ENCODE data around the gene NPY5R.

DNA sequence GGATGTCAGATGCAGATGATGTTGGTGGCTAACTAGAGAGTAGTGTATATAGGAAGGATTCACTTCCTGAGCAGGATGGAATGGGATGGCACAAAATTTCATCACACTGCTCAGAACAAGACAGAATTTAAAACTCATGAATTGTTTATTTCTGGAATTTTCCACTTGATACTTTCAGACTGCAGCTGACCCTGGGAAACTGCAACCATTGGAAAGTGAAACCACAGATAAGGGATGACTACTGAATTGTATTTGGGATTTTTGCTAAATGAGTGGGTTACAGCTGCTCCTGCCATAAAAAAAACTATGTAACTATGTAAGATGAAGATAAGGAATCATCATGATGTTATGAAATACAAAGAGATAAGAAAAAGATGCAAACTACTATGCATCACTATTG is 51.4 kb downstream of the NPY5R start:
- TF ChIP-seq, protein P1, sequence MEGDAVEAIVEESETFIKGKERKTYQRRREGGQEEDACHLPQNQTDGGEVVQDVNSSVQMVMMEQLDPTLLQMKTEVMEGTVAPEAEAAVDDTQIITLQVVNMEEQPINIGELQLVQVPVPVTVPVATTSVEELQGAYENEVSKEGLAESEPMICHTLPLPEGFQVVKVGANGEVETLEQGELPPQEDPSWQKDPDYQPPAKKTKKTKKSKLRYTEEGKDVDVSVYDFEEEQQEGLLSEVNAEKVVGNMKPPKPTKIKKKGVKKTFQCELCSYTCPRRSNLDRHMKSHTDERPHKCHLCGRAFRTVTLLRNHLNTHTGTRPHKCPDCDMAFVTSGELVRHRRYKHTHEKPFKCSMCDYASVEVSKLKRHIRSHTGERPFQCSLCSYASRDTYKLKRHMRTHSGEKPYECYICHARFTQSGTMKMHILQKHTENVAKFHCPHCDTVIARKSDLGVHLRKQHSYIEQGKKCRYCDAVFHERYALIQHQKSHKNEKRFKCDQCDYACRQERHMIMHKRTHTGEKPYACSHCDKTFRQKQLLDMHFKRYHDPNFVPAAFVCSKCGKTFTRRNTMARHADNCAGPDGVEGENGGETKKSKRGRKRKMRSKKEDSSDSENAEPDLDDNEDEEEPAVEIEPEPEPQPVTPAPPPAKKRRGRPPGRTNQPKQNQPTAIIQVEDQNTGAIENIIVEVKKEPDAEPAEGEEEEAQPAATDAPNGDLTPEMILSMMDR (IDR thresholded peaks at IDR 0.05), result no peak
- no peak for TF ChIP-seq POLR2AphosphoS5 (IDR thresholded peaks at IDR 0.05)

All from upper lobe of left lung (tissue), 4 donors.